Measurements from ENCODE around the gene MYBPC2.

Gene MYBPC2

GRCh38 chr19:50384685-50385535 is 47.8 kb upstream of the MYBPC2 start (continued):
- TF ChIP-seq CSRNP3 (CRISPR knock-in tag; IDR thresholded peaks at IDR 0.05) (no peak), BACH2 (CRISPR knock-in tag; IDR thresholded peaks at IDR 0.05; ENCODE audit: borderline replicate concordance) (no peak), TCF4 (CRISPR knock-in tag; IDR thresholded peaks at IDR 0.05; ENCODE audit: borderline replicate concordance) (no peak), CSDC2 (CRISPR knock-in tag; IDR thresholded peaks at IDR 0.05) (no peak), ZNF70 (CRISPR knock-in tag; IDR thresholded peaks at IDR 0.05) (no peak), ZFP3 (CRISPR knock-in tag; IDR thresholded peaks at IDR 0.05) (no peak), ZNF8 (CRISPR knock-in tag; IDR thresholded peaks at IDR 0.05) (no peak), ZFP30 (CRISPR knock-in tag; IDR thresholded peaks at IDR 0.05) (no peak)
- TF ChIP-seq, protein P1, sequence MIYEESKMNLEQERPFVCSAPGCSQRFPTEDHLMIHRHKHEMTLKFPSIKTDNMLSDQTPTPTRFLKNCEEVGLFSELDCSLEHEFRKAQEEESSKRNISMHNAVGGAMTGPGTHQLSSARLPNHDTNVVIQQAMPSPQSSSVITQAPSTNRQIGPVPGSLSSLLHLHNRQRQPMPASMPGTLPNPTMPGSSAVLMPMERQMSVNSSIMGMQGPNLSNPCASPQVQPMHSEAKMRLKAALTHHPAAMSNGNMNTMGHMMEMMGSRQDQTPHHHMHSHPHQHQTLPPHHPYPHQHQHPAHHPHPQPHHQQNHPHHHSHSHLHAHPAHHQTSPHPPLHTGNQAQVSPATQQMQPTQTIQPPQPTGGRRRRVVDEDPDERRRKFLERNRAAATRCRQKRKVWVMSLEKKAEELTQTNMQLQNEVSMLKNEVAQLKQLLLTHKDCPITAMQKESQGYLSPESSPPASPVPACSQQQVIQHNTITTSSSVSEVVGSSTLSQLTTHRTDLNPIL (CRISPR knock-in tag; IDR thresholded peaks at IDR 0.05; ENCODE audit: low read depth) = no peak

DNA sequence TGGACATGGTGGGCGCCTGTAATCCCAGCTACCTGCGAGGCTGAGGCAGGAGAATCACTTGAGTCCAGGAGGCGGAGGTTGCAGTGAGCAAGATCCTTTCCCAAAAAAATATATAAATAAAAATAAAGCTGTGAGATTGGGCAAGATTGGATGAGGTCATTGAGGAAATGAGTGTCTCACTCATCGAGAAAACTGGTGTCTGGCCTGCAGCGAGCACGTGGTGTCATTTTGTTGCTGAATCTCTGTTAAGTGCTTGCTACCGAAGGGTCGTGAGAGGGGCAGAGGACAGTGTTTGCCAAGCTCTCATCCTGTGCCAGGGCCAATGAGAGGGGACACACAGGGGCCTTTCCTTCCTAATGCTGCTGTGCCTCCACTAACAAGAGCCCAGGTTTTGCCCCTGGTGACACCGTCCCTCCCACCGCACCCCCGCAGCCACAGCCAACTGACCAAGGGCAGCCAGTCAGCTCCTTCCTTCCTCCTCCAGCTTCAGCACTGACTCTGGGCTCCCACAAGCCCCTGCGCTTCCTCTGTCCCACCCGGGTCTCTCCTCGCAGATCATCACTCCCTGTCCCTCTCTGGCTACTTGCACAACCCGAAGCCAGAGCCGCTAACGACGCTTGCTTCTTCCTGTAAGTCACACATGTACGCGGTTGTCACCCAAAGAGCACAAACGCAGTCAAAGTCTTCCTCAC is 45.4 kb upstream of the MYBPC2 start:
- ATAC-seq = no peak
- TF ChIP-seq GLIS3 (CRISPR knock-in tag; IDR thresholded peaks at IDR 0.05) (no peak), ARNTL (CRISPR knock-in tag; IDR thresholded peaks at IDR 0.05; ENCODE audit: borderline replicate concordance, low read depth) (no peak), CSDC2 (CRISPR knock-in tag; IDR thresholded peaks at IDR 0.05) (no peak), ZNF8 (CRISPR knock-in tag; IDR thresholded peaks at IDR 0.05) (no peak), ZFP30 (CRISPR knock-in tag; IDR thresholded peaks at IDR 0.05) (no peak), CSRNP3 (CRISPR knock-in tag; IDR thresholded peaks at IDR 0.05) (no peak), ZNF565 (CRISPR knock-in tag; conservative IDR thresholded peaks at IDR 0.05; ENCODE audit: low read depth) (no peak), ZFP3 (CRISPR knock-in tag; IDR thresholded peaks at IDR 0.05) (no peak), ISL1 (CRISPR knock-in tag; IDR thresholded peaks at IDR 0.05) (no peak), SNAI2 (CRISPR knock-in tag; IDR thresholded peaks at IDR 0.05) (no peak), ZC3H10 (CRISPR knock-in tag; IDR thresholded peaks at IDR 0.05) (no peak), TOX (CRISPR knock-in tag; IDR thresholded peaks at IDR 0.05; ENCODE audit: borderline replicate concordance) (no peak), ESRRG (CRISPR knock-in tag; IDR thresholded peaks at IDR 0.05) (no peak), ZNF70 (CRISPR knock-in tag; IDR thresholded peaks at IDR 0.05) (no peak)
- TF ChIP-seq, protein P2, sequence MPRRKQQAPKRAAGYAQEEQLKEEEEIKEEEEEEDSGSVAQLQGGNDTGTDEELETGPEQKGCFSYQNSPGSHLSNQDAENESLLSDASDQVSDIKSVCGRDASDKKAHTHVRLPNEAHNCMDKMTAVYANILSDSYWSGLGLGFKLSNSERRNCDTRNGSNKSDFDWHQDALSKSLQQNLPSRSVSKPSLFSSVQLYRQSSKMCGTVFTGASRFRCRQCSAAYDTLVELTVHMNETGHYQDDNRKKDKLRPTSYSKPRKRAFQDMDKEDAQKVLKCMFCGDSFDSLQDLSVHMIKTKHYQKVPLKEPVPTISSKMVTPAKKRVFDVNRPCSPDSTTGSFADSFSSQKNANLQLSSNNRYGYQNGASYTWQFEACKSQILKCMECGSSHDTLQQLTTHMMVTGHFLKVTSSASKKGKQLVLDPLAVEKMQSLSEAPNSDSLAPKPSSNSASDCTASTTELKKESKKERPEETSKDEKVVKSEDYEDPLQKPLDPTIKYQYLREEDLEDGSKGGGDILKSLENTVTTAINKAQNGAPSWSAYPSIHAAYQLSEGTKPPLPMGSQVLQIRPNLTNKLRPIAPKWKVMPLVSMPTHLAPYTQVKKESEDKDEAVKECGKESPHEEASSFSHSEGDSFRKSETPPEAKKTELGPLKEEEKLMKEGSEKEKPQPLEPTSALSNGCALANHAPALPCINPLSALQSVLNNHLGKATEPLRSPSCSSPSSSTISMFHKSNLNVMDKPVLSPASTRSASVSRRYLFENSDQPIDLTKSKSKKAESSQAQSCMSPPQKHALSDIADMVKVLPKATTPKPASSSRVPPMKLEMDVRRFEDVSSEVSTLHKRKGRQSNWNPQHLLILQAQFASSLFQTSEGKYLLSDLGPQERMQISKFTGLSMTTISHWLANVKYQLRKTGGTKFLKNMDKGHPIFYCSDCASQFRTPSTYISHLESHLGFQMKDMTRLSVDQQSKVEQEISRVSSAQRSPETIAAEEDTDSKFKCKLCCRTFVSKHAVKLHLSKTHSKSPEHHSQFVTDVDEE (CRISPR knock-in tag; IDR thresholded peaks at IDR 0.05) = no peak
- TF ChIP-seq, protein P3, sequence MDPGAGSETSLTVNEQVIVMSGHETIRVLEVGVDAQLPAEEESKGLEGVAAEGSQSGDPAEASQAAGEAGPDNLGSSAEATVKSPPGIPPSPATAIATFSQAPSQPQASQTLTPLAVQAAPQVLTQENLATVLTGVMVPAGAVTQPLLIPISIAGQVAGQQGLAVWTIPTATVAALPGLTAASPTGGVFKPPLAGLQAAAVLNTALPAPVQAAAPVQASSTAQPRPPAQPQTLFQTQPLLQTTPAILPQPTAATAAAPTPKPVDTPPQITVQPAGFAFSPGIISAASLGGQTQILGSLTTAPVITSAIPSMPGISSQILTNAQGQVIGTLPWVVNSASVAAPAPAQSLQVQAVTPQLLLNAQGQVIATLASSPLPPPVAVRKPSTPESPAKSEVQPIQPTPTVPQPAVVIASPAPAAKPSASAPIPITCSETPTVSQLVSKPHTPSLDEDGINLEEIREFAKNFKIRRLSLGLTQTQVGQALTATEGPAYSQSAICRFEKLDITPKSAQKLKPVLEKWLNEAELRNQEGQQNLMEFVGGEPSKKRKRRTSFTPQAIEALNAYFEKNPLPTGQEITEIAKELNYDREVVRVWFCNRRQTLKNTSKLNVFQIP (CRISPR knock-in tag; IDR thresholded peaks at IDR 0.05; ENCODE audit: borderline replicate concordance, low read depth) = no peak
- TF ChIP-seq, protein P4, sequence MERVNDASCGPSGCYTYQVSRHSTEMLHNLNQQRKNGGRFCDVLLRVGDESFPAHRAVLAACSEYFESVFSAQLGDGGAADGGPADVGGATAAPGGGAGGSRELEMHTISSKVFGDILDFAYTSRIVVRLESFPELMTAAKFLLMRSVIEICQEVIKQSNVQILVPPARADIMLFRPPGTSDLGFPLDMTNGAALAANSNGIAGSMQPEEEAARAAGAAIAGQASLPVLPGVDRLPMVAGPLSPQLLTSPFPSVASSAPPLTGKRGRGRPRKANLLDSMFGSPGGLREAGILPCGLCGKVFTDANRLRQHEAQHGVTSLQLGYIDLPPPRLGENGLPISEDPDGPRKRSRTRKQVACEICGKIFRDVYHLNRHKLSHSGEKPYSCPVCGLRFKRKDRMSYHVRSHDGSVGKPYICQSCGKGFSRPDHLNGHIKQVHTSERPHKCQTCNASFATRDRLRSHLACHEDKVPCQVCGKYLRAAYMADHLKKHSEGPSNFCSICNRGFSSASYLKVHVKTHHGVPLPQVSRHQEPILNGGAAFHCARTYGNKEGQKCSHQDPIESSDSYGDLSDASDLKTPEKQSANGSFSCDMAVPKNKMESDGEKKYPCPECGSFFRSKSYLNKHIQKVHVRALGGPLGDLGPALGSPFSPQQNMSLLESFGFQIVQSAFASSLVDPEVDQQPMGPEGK (CRISPR knock-in tag; IDR thresholded peaks at IDR 0.05; ENCODE audit: borderline replicate concordance) = no peak
- TF ChIP-seq, protein P1 (CRISPR knock-in tag; IDR thresholded peaks at IDR 0.05; ENCODE audit: low read depth) = no peak

Data from SK-N-SH treated with all-trans-retinoic acid at 6 μM for 48 hours (cell line).